GM12878 (cell line): Measurements from ENCODE around the gene PLEKHG4B. TPM values are rescaled to one million over a fixed set of nuclear protein-coding genes. Genes with fewer than 3 reads are reported as not detected.

Source experiments
- ATAC-seq: fragments of 200-7000 bp; cut with Tn5 transposase; 3 replicates; pipeline ENCODE4 v1.9.1; 2020; ENCODE audit warnings: mild to moderate bottlenecking, moderate library complexity
- BruUV-seq: library from RNA; stranded (reverse); fragments of 400-500 nt; replicated peaks from 2 replicates; lab custom pipeline; 2021; lab: Mats Ljungman, UMichigan
- CTCF ChIA-PET: fragments of 300-600 bp; sonication (Branson Sonifier 250); formaldehyde crosslinking; extraction: SDS; loops from one replicate; lab custom pipeline; 2021; ENCODE audit warnings: inconsistent platforms; lab: Yijun Ruan, JAX
- POLR2A ChIA-PET: fragments of 350-600 bp; formaldehyde crosslinking; extraction: SDS; loops from one replicate; lab custom pipeline; 2021; ENCODE audit warnings: inconsistent platforms; lab: Charles Lee
- RAD21 ChIA-PET: fragments of 300-600 bp; sonication (Branson Sonifier 250); formaldehyde crosslinking; loops from one replicate; lab custom pipeline; 2023; ENCODE audit warnings: antibody characterized with exemption; ENCODE audit not compliant: unreplicated experiment; lab: Charles Lee
- SMC1A ChIA-PET: fragments of 300-600 bp; sonication (Branson Sonifier 250); formaldehyde crosslinking; loops from one replicate; lab custom pipeline; 2023; ENCODE audit not compliant: unreplicated experiment, uncharacterized antibody; lab: Charles Lee
- DNase-seq: peaks from one replicate; pipeline ENCODE4 v3.0.0-alpha.2; 2011; ENCODE audit warnings: low read depth, low spot score
- FAIRE-seq: peaks from 3 replicates; lab custom pipeline; 2011; peaks lifted over from hg19 to GRCh38; lab: Jason Lieb, UNC
- H2AFZ ChIP-seq: 2 replicates; pipeline ENCODE4 v1.6.0; 2011; ENCODE audit warnings: low read depth, low read length, control low read depth; ENCODE audit not compliant: control insufficient read depth
- H3K27ac ChIP-seq: 2 replicates; pipeline ENCODE4 v1.5.1; 2011; ENCODE audit warnings: control low read depth; ENCODE audit not compliant: control insufficient read depth, insufficient read depth
- H3K27me3 ChIP-seq, 2 experiments: replicated peaks in 1 of 2; 2 replicates each; pipeline versions ENCODE4 v1.6.0 to v1.6.1; 2011; ENCODE audit warnings: low read length in 1 of 2; ENCODE audit not compliant: control insufficient read depth in 2 of 2, insufficient read depth in 2 of 2
- H3K36me3 ChIP-seq, 2 experiments: 2 replicates each; pipeline ENCODE4 v1.5.1; 2011; ENCODE audit warnings: low read length in 1 of 2; ENCODE audit not compliant: control insufficient read depth in 2 of 2, insufficient read depth in 2 of 2
- H3K4me1 ChIP-seq: 2 replicates; pipeline ENCODE4 v1.6.1; 2011; ENCODE audit warnings: mild to moderate bottlenecking, low read length, moderate library complexity, mixed read lengths; ENCODE audit not compliant: control insufficient read depth, insufficient read depth
- H3K4me2 ChIP-seq: 2 replicates; pipeline ENCODE4 v1.6.0; 2011; ENCODE audit warnings: control low read depth; ENCODE audit not compliant: control insufficient read depth, insufficient read depth
- H3K4me3 ChIP-seq: fragments of 200-600 bp; sonication (generic); 2 replicates; pipeline ENCODE4 v1.5.1; 2016
- H3K79me2 ChIP-seq: 2 replicates; pipeline ENCODE4 v1.6.0; 2011; ENCODE audit warnings: low read length; ENCODE audit not compliant: control insufficient read depth, insufficient read depth
- H3K9ac ChIP-seq: 2 replicates; pipeline ENCODE4 v1.8.0; 2011; ENCODE audit warnings: low read length, control low read depth, mixed read lengths; ENCODE audit not compliant: control insufficient read depth, insufficient read depth
- H3K9me3 ChIP-seq: replicated peaks from 3 replicates; pipeline ENCODE4 v1.5.1; 2011; ENCODE audit warnings: mild to moderate bottlenecking, low read length; ENCODE audit not compliant: control insufficient read depth, insufficient read depth
- H4K20me1 ChIP-seq: 2 replicates; pipeline ENCODE4 v1.6.0; 2011; ENCODE audit not compliant: control insufficient read depth, insufficient read depth
- CHD4 ChIP-seq: fragments of 200-600 bp; sonication (generic); IDR thresholded peaks from 2 replicates; pipeline ENCODE4 v1.6.1; 2016; ENCODE audit warnings: mild to moderate bottlenecking
- SPI1 ChIP-seq: IDR thresholded peaks from 2 replicates; pipeline ENCODE4 v1.6.1; 2011; ENCODE audit warnings: low read depth, mild to moderate bottlenecking, low read length, moderate library complexity, borderline replicate concordance; ENCODE audit not compliant: insufficient read depth
- ZNF384 ChIP-seq: IDR thresholded peaks from 2 replicates; pipeline ENCODE4 v1.6.1; 2012; ENCODE audit warnings: low read depth, mild to moderate bottlenecking, low read length, improper control_type of control experiment, borderline replicate concordance
- WGBS: methylation state at CpG from one replicate; pipeline ENCODE4 v1.1.6; 2016; ENCODE audit warnings: low lambda C conversion rate; ENCODE audit not compliant: insufficient replicate concordance, insufficient coverage; ENCODE audit errors: missing lambda C conversion rate; 5-methylcytosine and 5-hydroxymethylcytosine counted together
- in situ Hi-C: fragments of 300-500 bp; cut with MboI; formaldehyde crosslinking; loops from 9 replicates; pipeline ENCODE4 v1.14.3; 2018; ENCODE audit warnings: mixed read lengths
- intact Hi-C: fragments of 100-400 bp; cut with micrococcal nuclease; formaldehyde crosslinking; loops from one replicate; pipeline ENCODE4 v1.14.2; 2022; ENCODE audit not compliant: unreplicated experiment
- polyA plus RNA-seq, 11 experiments: library from polyadenylated mRNA; depleted of rRNA in 4 of 11; unstranded in 6 of 11; stranded (reverse) in 5 of 11; fragments of >200 nt; fragmentation: Nextera tagmentation in 4 of 11; fragmentation: Illumina TruSeq in 1 of 11; extraction: Ambion mirVana in 4 of 11; extraction: Trizol in 1 of 11; gene quantifications; 1 replicate in 1 of 11; 2 replicates in 10 of 11; pipeline versions ENCODE4 v1.2.1 to v1.2.3, GENCODE V29; 2011 to 2016; ENCODE audit warnings: inconsistent platforms in 2 of 11, missing spikeins in 2 of 11, low read depth in 1 of 11
- total RNA-seq, 4 experiments: library from RNA; depleted of rRNA in 3 of 4; stranded (reverse); fragments of >200 nt in 3 of 4; fragmentation: Illumina TruSeq in 1 of 4; extraction: Trizol in 1 of 4; gene quantifications; 2 replicates each; pipeline versions ENCODE4 v1.2.1 to v1.2.3, GENCODE V29; 2013 to 2021
- TF ChIP-seq, protein P1 (sequence below): fragments of 450-650 bp; IDR thresholded peaks from 2 replicates; pipeline ENCODE4 v1.6.1; 2018; ENCODE audit warnings: borderline replicate concordance, mild to moderate bottlenecking; ENCODE audit not compliant: partially characterized antibody
- TF ChIP-seq, protein P2 (sequence below): IDR thresholded peaks from 2 replicates; pipeline ENCODE4 v1.6.1; 2012; ENCODE audit warnings: low read length, inconsistent platforms

PLEKHG4B gene
- total and polyA plus RNA-seq, 10 of the 15 experiments (the other 5 are each of a cell fraction or from before 2014, with no cell fraction given) = under 0.01 to 0.05 (median 0.01) TPM; not detected in 6

DNA sequence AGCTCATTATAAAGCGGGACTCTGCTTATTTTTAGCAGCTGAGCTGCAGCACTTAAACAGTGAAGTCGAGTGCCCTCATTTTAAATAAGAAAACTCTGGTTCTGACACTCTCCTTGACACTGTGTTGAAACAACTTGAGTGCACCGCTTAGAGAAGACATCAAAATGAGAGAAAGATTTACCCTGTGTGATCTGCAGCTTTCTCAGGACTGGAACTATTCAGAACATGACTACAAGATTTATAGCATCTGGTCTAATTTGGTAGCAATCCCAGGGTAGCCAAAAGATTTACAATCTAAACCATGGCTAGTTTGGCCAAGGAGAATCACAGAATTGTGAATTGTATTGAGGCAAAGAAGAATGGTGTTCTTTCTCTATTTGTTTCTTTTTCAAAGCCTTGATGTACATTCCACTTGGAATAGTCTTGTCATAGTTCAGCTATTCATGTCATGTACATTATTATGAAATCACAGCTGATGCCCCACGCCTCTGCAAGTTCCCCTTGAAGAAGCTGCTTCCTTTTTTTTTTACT lies 38.7 kb downstream of the PLEKHG4B start:
- no TSS peak for BruUV-seq
- ATAC-seq (no peak), FAIRE-seq (no peak), DNase-seq (no peak)
- ChIA-PET RAD21 (no interaction called here), SMC1A (no interaction called here), CTCF (no interaction called here), POLR2A (no interaction called here)
- Histone ChIP-seq H3K4me3 (no peak overlapping the region), H3K4me1 (no peaks in the 10 kb centered on the region), H3K9ac (no peak overlapping the region), H3K27me3 (no peaks in the 10 kb centered on the region), H3K79me2 (no peaks in the 10 kb centered on the region), H3K36me3 (no peaks in the 10 kb centered on the region), H3K27ac (no peak overlapping the region), H3K4me2 (no peak overlapping the region), H2AFZ (no peak overlapping the region), H3K9me3 (no peaks in the 10 kb centered on the region; the same call in 2 of the 3 replicates), H4K20me1 (no peaks in the 10 kb centered on the region)
- in situ Hi-C loops (no loop called here), intact Hi-C loops (no loop called here)
- 15% methylated on average over 4 of the region's 4 CpGs for WGBS
- TF ChIP-seq SPI1 (no peak), ZNF384 (no peak), CHD4 (no peak)
- TF ChIP-seq, protein P1, sequence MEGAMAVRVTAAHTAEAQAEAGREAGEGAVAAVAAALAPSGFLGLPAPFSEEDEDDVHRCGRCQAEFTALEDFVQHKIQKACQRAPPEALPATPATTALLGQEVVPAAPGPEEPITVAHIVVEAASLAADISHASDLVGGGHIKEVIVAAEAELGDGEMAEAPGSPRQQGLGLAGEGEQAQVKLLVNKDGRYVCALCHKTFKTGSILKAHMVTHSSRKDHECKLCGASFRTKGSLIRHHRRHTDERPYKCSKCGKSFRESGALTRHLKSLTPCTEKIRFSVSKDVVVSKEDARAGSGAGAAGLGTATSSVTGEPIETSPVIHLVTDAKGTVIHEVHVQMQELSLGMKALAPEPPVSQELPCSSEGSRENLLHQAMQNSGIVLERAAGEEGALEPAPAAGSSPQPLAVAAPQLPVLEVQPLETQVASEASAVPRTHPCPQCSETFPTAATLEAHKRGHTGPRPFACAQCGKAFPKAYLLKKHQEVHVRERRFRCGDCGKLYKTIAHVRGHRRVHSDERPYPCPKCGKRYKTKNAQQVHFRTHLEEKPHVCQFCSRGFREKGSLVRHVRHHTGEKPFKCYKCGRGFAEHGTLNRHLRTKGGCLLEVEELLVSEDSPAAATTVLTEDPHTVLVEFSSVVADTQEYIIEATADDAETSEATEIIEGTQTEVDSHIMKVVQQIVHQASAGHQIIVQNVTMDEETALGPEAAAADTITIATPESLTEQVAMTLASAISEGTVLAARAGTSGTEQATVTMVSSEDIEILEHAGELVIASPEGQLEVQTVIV = no peak
- TF ChIP-seq, protein P2, sequence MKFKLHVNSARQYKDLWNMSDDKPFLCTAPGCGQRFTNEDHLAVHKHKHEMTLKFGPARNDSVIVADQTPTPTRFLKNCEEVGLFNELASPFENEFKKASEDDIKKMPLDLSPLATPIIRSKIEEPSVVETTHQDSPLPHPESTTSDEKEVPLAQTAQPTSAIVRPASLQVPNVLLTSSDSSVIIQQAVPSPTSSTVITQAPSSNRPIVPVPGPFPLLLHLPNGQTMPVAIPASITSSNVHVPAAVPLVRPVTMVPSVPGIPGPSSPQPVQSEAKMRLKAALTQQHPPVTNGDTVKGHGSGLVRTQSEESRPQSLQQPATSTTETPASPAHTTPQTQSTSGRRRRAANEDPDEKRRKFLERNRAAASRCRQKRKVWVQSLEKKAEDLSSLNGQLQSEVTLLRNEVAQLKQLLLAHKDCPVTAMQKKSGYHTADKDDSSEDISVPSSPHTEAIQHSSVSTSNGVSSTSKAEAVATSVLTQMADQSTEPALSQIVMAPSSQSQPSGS = no peak
